ENCODE measurements around the gene CX3CR1. TPM values are rescaled to one million over a fixed set of nuclear protein-coding genes. Genes with fewer than 3 reads are reported as not detected.
"Not testable (repeated sequence)": the region's sequence is repeated elsewhere in the genome, so short reads cannot be mapped to it uniquely, and the experiment has no call there.

Gene CX3CR1
- total RNA-seq, 2 experiments from 2014 or later = 0.34 to 0.88 TPM

GRCh38 chr3:39228496-39228895, 51.3 kb downstream of the CX3CR1 start:
- Mint-ChIP-seq H3K36me3 (ENCODE audit: low read depth) (no peaks in the 10 kb centered on the region), H3K4me1 (ENCODE audit: low read depth) (no peaks in the 10 kb centered on the region), H3K4me3 (no peak overlapping the region), H3K27ac (no peak overlapping the region), H3K27me3 (peaks cover 3% of the 10 kb centered on the region), H3K9me3 (no peaks in the 10 kb centered on the region)
- no peak for TF ChIP-seq CTCF (IDR thresholded peaks at IDR 0.05)
- POLR2A ChIA-PET = no interaction called here
- DNase-seq = no peak
- CTCF ChIA-PET = interaction anchor here (1.3 to 1.7 kb wide), 3 partner anchors 39 to 64 kb away, joined by 3 to 5 read pairs (median 5); no protein-coding TSS in a partner anchor
- intact Hi-C loops (cut with micrococcal nuclease) = no loop called here
- ATAC-seq = no peak

DNA sequence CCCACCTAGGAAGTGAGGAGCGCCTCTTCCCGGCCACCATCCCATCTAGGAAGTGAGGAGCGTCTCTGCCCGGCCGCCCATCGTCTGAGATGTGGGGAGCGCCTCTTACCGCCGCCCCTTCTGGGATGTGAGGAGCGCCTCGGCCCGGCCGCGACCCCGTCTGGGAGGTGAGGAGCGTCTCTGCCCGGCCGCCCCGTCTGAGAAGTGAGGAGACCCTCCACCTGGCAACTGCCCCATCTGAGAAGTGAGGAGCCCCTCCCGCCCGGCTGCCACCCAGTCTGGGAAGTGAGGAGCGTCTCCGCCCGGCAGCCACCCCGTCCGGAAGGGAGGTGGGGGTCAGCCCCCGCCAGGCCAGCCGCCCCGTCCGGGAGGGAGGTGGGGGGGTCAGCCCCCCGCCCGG, 52.2 kb downstream of the CX3CR1 start:
- H3K4me1 Mint-ChIP-seq (ENCODE audit: low read depth); H3K4me3 Mint-ChIP-seq; H3K36me3 Mint-ChIP-seq (ENCODE audit: low read depth); DNase-seq; CTCF ChIA-PET; ATAC-seq; H3K27me3 Mint-ChIP-seq; H3K9me3 Mint-ChIP-seq; POLR2A ChIA-PET; H3K27ac Mint-ChIP-seq; intact Hi-C loops (cut with micrococcal nuclease): not testable (repeated sequence)

DNA sequence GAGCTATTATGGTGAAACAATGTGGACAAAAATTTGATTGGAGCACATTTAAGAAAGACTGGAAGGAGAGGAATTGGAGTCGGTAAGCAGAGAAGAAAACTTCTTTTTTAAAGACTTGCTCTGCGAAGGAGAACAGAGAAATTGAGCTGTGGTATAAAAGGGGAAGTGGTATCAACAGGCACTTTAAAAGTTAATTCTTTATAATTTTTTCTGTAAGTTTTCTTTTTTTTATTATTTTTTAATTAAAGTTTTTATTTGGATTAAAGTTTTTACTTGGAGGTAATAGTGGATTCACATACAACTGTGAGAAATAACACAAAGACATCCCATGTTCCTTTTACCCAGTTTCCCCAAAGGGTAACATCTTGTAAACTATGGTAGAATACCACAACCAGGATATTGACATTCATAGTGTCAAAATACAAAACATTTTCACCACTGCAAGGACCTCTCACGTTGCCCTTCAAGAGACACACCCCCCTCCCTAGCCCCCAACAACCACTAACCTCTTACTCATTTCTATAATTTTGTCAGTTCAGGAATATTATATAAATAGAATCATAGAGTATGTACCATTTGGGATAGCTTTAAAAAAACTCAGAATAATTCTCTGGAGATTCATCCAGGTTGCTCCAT, 53.6 kb downstream of the CX3CR1 start:
- Mint-ChIP-seq H3K9me3 (no peaks in the 10 kb centered on the region), H3K27me3 (peaks cover 4% of the 10 kb centered on the region), H3K4me3 (no peak overlapping the region), H3K36me3 (ENCODE audit: low read depth) (no peaks in the 10 kb centered on the region), H3K27ac (no peak overlapping the region), H3K4me1 (ENCODE audit: low read depth) (peaks cover 4% of the 10 kb centered on the region)
- DNase-seq (no peak), ATAC-seq (no peak)
- ChIA-PET POLR2A (interaction anchor here (1.1 kb wide), 1 partner anchor 22 kb away, joined by 3 read pairs; no protein-coding TSS in a partner anchor), CTCF (interaction anchor here (0.6 to 1.8 kb wide), 5 partner anchors 10 to 425 kb away, joined by 3 to 8 read pairs (median 4); no protein-coding TSS in a partner anchor)
- intact Hi-C loops (cut with micrococcal nuclease) = no loop called here
- no peak for TF ChIP-seq CTCF (IDR thresholded peaks at IDR 0.05)

GRCh38 chr3:39224288-39224687, 55.5 kb downstream of the CX3CR1 start:
- no peak for DNase-seq
- POLR2A ChIA-PET = interaction anchor here (0.9 kb wide), 1 partner anchor 33 kb away, joined by 3 read pairs; the partner anchor contains the start of gene XIRP1
- Mint-ChIP-seq H3K27ac (no peak overlapping the region), H3K36me3 (ENCODE audit: low read depth) (no peaks in the 10 kb centered on the region), H3K27me3 (peaks cover 7% of the 10 kb centered on the region), H3K9me3 (no peaks in the 10 kb centered on the region), H3K4me1 (ENCODE audit: low read depth) (peaks cover 9% of the 10 kb centered on the region), H3K4me3 (no peak overlapping the region)
- no peak for ATAC-seq
- intact Hi-C loops (cut with micrococcal nuclease) = no loop called here
- CTCF ChIA-PET = interaction anchor here (1.2 to 1.6 kb wide), 2 partner anchors 10 to 64 kb away, joined by 4 to 8 read pairs; no protein-coding TSS in a partner anchor
- no peak for TF ChIP-seq CTCF (IDR thresholded peaks at IDR 0.05)

DNA sequence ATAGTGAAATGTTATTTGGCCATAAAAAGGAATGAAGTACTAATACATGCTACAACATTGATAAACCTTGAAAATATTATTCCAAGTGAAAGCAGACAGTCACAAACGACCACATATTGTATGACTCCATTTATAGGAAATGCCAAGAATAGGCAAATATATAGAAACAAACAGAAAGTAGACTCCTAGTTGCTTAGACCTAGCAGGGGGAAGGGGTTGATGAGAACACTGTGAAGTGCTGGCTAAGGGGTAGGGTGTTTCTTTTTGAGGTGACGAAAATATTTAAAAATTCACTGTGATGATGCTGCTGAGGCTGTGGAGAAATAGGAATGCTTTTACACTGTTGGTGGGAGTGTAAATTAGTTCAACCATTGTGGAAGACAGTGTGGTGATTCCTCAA, 56.9 kb downstream of the CX3CR1 start:
- Mint-ChIP-seq H3K9me3 (no peaks in the 10 kb centered on the region), H3K27me3 (peaks cover 7% of the 10 kb centered on the region), H3K4me3 (no peak overlapping the region), H3K27ac (no peak overlapping the region), H3K4me1 (ENCODE audit: low read depth) (peaks cover 9% of the 10 kb centered on the region), H3K36me3 (ENCODE audit: low read depth) (no peaks in the 10 kb centered on the region)
- no peak for TF ChIP-seq CTCF (IDR thresholded peaks at IDR 0.05)
- ATAC-seq (no peak), DNase-seq (no peak)
- POLR2A ChIA-PET = no interaction called here
- CTCF ChIA-PET = no interaction called here
- intact Hi-C loops (cut with micrococcal nuclease) = no loop called here

Measured in activated CD8-positive, alpha-beta T cell treated with anti-CD3 and anti-CD28 coated beads for 36 hours (primary cell).